Stimulated activated CD4-positive, alpha-beta T cell treated with anti-CD3 and anti-CD28 coated beads, TNF-alpha, amount 100 ng/mL, for 1 hour (primary cell): ENCODE measurements around the gene GNL3L.
A peak's percentile ranks its signal among the peaks of the same experiment; 100 is the strongest.
"Not testable (repeated sequence)": the region's sequence is repeated elsewhere in the genome, so short reads cannot be mapped to it uniquely, and the experiment has no call there.

Source experiments
- DNase-seq, 3 donors: peaks; one replicate each; pipeline ENCODE4 v3.0.0-alpha.2; 2020; ENCODE audit warnings: low read depth in 3 of 3, low spot score in 1 of 3

Gene GNL3L, protein sequence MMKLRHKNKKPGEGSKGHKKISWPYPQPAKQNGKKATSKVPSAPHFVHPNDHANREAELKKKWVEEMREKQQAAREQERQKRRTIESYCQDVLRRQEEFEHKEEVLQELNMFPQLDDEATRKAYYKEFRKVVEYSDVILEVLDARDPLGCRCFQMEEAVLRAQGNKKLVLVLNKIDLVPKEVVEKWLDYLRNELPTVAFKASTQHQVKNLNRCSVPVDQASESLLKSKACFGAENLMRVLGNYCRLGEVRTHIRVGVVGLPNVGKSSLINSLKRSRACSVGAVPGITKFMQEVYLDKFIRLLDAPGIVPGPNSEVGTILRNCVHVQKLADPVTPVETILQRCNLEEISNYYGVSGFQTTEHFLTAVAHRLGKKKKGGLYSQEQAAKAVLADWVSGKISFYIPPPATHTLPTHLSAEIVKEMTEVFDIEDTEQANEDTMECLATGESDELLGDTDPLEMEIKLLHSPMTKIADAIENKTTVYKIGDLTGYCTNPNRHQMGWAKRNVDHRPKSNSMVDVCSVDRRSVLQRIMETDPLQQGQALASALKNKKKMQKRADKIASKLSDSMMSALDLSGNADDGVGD

DNA sequence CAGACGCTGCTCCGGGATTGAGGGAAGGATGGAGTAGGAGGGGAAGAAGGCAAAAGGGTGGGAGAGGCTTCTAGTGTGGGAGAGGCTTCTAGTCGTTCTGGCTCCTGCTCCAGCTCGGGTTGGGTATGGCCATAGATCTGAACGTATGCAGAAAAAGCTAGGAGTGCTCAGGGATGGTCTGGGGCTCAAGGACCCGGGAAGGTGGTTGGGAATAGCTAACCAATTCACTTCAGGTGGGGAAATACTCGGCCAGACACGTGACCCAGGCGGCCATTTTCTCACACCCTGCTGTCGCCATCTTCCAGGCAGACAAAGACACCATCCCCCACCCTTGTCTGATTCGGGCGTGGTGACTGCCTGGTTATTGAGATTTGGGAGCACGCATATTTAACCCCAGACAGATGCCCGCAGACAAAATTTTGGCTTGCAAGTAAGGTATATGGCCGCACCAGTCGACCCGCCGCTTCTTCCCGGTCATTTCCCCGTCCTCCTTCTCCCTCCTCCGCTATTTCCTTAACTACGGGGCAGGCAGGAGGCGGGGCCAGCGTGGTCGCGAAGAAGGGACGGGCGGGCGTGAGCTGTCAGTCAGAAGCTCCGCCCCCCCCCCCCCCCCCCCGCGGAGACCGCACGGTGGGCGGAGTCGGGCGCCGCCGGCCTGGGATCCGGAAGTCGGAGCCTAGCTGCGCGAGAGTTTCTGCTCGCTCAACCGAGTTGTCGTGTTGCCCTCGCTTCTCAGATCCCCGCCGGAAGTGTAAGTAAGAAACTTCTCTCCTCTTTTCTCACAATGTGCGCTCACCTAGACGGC lies at the start of gene GNL3L:
TSS of gene GNL3L (plus strand) at position 668 of the 805 bp plus-strand sequence. CDS start 2,348 bp downstream, outside the sequence.
- peak; percentile 47 to 69 (median 60) for DNase-seq

- DNase-seq: no peak
Measured at GRCh38 chrX:54482839-54483593, 47.0 kb upstream of the GNL3L start.

- DNase-seq: no peak
Measured at GRCh38 chrX:54483946-54484345, 46.1 kb upstream of the GNL3L start.

- no peak for DNase-seq
Measured at GRCh38 chrX:54484666-54485065, 45.4 kb upstream of the GNL3L start.

GRCh38 chrX:54489819-54490218 lies 40.2 kb upstream of the GNL3L start:
- DNase-seq: not testable (repeated sequence)

DNA sequence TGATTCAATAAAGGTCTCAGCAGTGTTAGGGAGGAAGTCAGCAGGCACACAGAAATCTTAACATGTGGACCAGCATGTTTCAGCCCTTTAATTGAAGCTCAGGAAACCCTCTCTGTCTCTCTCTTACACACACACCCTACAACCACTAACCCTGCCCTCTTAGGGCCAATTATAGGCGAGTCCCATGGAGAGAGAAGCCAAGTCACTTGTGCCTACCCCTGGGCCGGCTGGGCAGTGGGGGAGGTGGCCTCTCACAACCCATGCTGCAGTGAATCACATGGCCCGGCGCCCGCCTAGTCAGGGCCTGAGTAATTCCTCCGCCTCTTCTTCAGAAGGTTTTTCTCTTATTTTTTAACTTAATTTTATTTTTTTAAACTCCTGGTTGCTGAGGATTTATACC lies 37.7 kb upstream of the GNL3L start:
- DNase-seq: no peak

GRCh38 chrX:54494166-54494988 lies 35.6 kb upstream of the GNL3L start:
- DNase-seq: no peak

DNA sequence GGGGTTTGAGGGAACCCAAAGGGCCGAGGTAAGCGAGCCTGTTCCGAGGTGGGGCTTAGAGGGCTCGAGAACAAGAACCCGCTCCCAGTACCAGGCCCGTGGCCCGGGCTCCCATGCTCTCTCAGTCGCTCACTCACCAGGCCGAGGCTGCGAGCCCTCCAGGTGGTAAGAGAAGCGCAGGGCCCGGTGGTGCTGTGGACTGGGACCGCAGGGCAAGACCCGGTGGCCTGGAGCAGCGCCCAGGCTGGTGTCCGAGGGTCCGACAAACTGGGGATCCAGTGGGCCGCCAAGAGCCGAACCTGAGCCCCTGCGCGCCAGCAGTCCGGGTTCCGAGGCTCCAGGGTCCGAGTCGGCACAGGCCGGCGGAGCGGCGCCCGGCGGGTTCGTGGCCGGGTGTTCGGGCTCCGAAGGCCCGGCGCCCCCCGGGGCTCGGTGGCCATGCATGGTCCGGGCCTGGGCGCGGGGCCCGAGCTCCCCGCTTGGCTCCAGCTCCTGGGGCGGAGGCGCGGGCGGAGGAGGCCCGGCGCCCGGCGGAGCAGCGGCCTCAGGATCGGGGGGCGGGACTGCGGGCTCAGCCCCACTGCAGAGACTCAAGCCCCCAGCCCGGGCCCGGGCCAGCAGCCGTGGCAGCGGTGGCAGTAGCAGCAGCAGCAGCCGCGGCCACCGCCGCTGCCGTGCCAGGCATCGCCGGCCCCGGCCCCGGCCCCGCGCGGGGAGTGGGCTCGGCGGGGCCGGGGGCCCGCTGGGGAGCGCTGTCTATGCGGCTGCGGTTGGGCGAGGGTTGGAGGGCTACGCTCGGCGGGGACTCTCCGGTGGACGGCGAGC lies 34.8 kb upstream of the GNL3L start:
- DNase-seq: no peak

- peak in 1 of 3 donors; percentile 30 for DNase-seq
Measured at GRCh38 chrX:54495814-54496516, 34.1 kb upstream of the GNL3L start, which contains the start of gene FGD1. Gene FGD1, minus strand, starts transcription at chrX:54496234. Its CDS starts 802 bp downstream, at chrX:54495432.

DNA sequence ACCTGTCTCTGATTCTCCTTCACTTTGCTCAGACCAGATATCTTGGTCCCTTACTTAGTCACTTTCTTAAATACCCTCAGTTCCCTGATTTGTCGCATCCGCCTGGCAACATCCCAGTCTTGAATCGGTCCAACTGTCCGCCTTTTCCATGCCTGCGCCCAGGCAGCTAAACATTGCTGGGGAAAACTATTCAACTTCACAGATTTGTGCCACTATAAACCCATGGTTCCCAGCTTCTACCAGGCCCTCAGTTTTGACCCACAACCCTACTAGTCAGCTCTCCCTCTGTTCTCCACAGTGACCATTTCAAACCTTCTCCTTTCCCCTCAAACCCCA lies 33.5 kb upstream of the GNL3L start:
- DNase-seq: no peak

- DNase-seq: no peak
Measured at GRCh38 chrX:54496936-54497335, 33.1 kb upstream of the GNL3L start.

DNA sequence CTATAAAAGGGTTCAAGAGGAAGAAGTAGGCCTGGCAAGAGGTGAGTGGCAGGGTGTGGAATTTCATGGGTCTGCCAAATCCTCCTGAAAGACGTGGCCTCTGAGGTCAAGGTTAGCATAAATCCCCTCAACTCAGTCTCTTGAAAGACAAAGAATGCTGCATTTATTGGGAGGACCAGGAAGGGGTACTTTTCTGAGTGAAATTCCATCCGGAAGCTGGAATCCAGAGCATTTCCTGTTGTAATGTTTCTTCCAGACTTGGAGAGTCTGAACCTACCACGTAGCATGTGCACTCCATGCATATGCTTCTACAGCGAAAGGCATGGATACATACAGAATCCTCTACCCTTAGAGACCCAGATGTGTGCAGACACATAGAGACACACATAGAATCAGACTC lies 20.6 kb upstream of the GNL3L start:
- no peak for DNase-seq

- no peak for DNase-seq
Measured at GRCh38 chrX:54529151-54529550, 868 bp upstream of the GNL3L start.

- no peak for DNase-seq
Measured at GRCh38 chrX:54530357-54530900, 410 bp downstream of the GNL3L start.

- DNase-seq: no peak
Measured at GRCh38 chrX:54534271-54534670, 4.3 kb downstream of the GNL3L start.

- DNase-seq: no peak
Measured at GRCh38 chrX:54540289-54540688, 10.3 kb downstream of the GNL3L start.

DNA sequence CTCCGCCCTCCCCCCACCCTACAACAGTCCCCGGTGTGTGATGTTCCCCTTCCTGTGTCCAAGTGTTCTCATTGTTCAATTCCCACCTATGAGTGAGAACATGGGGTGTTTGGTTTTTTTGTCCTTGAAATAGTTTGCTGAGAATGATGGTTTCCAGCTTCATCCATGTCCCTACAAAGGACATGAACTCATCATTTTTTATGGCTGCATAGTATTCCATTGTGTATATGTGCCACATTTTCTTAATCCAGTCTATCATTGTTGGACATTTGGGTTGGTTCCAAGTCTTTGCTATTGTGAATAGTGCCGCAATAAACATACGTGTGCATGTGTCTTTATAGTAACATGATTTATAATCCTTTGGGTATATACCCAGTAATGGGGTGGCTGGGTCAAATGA lies 12.2 kb downstream of the GNL3L start:
- DNase-seq: not testable (repeated sequence)

DNA sequence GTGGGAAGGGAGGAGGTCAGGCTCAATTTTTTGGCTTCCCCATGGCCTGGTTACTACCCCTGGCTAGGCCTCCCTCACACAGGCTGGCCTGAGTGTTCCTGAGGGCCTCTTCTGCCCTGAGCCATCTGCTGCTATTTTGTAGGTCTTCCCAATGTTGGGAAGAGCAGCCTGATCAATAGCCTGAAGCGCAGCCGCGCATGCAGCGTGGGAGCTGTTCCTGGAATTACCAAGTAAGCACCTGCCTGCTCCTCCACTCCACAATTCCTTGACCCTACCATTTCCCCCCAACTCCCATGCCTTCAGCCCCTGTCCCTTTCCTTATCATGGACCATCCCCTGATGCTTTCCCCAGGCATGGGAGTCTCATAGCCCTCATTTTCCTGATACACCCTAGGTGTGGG lies 20.8 kb downstream of the GNL3L start:
- no peak for DNase-seq

DNA sequence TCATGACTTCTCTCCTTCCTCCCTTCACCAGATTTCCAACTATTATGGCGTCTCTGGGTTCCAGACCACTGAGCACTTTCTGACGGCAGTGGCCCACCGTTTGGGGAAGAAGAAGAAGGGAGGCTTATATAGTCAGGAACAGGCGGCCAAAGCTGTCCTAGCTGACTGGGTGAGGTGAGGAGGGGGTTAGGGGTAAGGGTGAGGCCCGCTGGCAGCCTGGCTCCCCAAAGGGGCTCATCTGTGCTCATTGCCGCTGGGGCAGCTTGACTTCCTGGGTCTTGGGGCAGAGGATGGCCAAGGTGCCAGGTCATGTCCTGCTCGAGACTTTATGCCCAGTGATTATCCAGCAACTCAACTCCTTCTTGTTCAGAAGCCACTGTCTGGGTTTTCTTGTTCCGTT lies 21.8 kb downstream of the GNL3L start:
- DNase-seq: no peak
